ENCODE data around the gene PDK2.

GRCh38 chr17:50087912-50088405 is 7.2 kb upstream of the PDK2 start:
- TF ChIP-seq EP300 (IDR thresholded peaks at IDR 0.05) (no peak), POLR2A (IDR thresholded peaks at IDR 0.05) (no peak)
- TF ChIP-seq, protein P1, sequence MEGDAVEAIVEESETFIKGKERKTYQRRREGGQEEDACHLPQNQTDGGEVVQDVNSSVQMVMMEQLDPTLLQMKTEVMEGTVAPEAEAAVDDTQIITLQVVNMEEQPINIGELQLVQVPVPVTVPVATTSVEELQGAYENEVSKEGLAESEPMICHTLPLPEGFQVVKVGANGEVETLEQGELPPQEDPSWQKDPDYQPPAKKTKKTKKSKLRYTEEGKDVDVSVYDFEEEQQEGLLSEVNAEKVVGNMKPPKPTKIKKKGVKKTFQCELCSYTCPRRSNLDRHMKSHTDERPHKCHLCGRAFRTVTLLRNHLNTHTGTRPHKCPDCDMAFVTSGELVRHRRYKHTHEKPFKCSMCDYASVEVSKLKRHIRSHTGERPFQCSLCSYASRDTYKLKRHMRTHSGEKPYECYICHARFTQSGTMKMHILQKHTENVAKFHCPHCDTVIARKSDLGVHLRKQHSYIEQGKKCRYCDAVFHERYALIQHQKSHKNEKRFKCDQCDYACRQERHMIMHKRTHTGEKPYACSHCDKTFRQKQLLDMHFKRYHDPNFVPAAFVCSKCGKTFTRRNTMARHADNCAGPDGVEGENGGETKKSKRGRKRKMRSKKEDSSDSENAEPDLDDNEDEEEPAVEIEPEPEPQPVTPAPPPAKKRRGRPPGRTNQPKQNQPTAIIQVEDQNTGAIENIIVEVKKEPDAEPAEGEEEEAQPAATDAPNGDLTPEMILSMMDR (IDR thresholded peaks at IDR 0.05): no peak
